CD8-positive, alpha-beta memory T cell (primary cell): ENCODE data around the gene ATRN. TPM values are rescaled to one million over a fixed set of nuclear protein-coding genes. Genes with fewer than 3 reads are reported as not detected.

Experiments used
- CTCF ChIA-PET: fragments of 350-600 bp; sonication (Branson Sonifier 250); formaldehyde crosslinking; loops from one replicate; lab custom pipeline; 2021; ENCODE audit warnings: antibody characterized with exemption; lab: Charles Lee
- POLR2A ChIA-PET: fragments of 350-600 bp; sonication (Branson Sonifier 250); formaldehyde crosslinking; loops from one replicate; lab custom pipeline; 2021; ENCODE audit warnings: antibody characterized with exemption; lab: Charles Lee
- DNase-seq, 5 donors: peaks; one replicate each; pipeline versions ENCODE4 v3.0.0 to v3.0.0-alpha.2; 2020 to 2022; ENCODE audit warnings: mixed read lengths in 1 of 5
- H3K27ac ChIP-seq: one replicate; pipeline ENCODE4 v1.7.0; 2013; ENCODE audit warnings: low read depth, mild to moderate bottlenecking, low read length, moderate library complexity
- H3K27me3 ChIP-seq: 2 replicates; pipeline ENCODE4 v1.7.0; 2013; ENCODE audit warnings: low read length, mild to moderate bottlenecking; ENCODE audit not compliant: insufficient read depth, poor library complexity, severe bottlenecking
- H3K36me3 ChIP-seq: 2 replicates; pipeline ENCODE4 v1.7.0; 2013; ENCODE audit warnings: mild to moderate bottlenecking, low read length, moderate library complexity; ENCODE audit not compliant: insufficient read depth
- H3K4me1 ChIP-seq: 2 replicates; pipeline ENCODE4 v1.7.0; 2013; ENCODE audit warnings: mild to moderate bottlenecking, low read length, moderate library complexity; ENCODE audit not compliant: insufficient read depth
- H3K4me3 ChIP-seq: 2 replicates; pipeline ENCODE4 v1.7.0; 2013; ENCODE audit warnings: mild to moderate bottlenecking, low read length
- H3K9me3 ChIP-seq: 2 replicates; pipeline ENCODE4 v1.7.0; 2013; ENCODE audit warnings: mild to moderate bottlenecking, low read length
- H3K27ac Mint-ChIP-seq, 8 donors: one replicate each; pipeline ENCODE4 v1.8.0; 2020 to 2021; ENCODE audit warnings: mixed read lengths in 8 of 8, mild to moderate bottlenecking in 6 of 8, inconsistent platforms in 3 of 8, moderate library complexity in 3 of 8
- H3K27me3 Mint-ChIP-seq, 2 donors: one replicate each; pipeline ENCODE4 v1.8.0; 2020 to 2021; ENCODE audit warnings: mixed read lengths in 2 of 2, mild to moderate bottlenecking in 1 of 2, moderate library complexity in 1 of 2
- H3K36me3 Mint-ChIP-seq, 3 donors: one replicate each; pipeline ENCODE4 v1.8.0; 2020 to 2021; ENCODE audit warnings: mixed read lengths in 3 of 3, inconsistent platforms in 1 of 3, mild to moderate bottlenecking in 1 of 3
- H3K4me1 Mint-ChIP-seq, 3 donors: one replicate each; pipeline ENCODE4 v1.8.0; 2020 to 2021; ENCODE audit warnings: mixed read lengths in 3 of 3, inconsistent platforms in 1 of 3, mild to moderate bottlenecking in 1 of 3
- H3K4me3 Mint-ChIP-seq, 7 donors: one replicate each; pipeline ENCODE4 v1.8.0; 2020 to 2021; ENCODE audit warnings: mixed read lengths in 7 of 7, mild to moderate bottlenecking in 6 of 7, moderate library complexity in 4 of 7, inconsistent platforms in 2 of 7
- H3K9me3 Mint-ChIP-seq, 5 donors: one replicate each; pipeline ENCODE4 v1.8.0; 2020 to 2022; ENCODE audit warnings: mixed read lengths in 5 of 5, mild to moderate bottlenecking in 3 of 5, moderate library complexity in 2 of 5, inconsistent platforms in 1 of 5
- polyA plus RNA-seq: library from polyadenylated mRNA; unstranded; fragments of 300-500 nt; fragmentation: Illumina TruSeq; gene quantifications from one replicate; pipeline ENCODE4 v1.2.3, GENCODE V29; 2021
- total RNA-seq, 2 experiments: library from RNA; stranded (reverse); gene quantifications; one replicate each; pipeline ENCODE4 v1.2.3, GENCODE V29; 2021

The ATRN gene
- total and polyA plus RNA-seq, 3 experiments from 2014 or later: 9.4 to 11.2 (median 10.8) TPM

GRCh38 chr20:3652676-3653596 lies 182.1 kb downstream of the ATRN start:
- no peaks in the 10 kb centered on the region for H3K27me3 ChIP-seq
- H3K4me3 Mint-ChIP-seq: peak overlapping the region in 1 of 7 donors; percentile 25
- H3K36me3 ChIP-seq: no peaks in the 10 kb centered on the region
- H3K9me3 Mint-ChIP-seq: peaks cover 2 to 8% (median 4%) of the 10 kb centered on the region in 5 donors
- peaks cover 4 to 11% (median 6%) of the 10 kb centered on the region in 3 donors for H3K4me1 Mint-ChIP-seq
- H3K9me3 ChIP-seq: no peaks in the 10 kb centered on the region
- H3K27me3 Mint-ChIP-seq: peaks cover 4 to 9% of the 10 kb centered on the region in 2 donors
- H3K27ac Mint-ChIP-seq: peak overlapping the region in 1 of 8 donors; percentile 26
- peaks cover 6 to 26% (median 7%) of the 10 kb centered on the region in 3 donors for H3K36me3 Mint-ChIP-seq
- no peak overlapping the region for H3K27ac ChIP-seq
- ChIA-PET CTCF (interaction anchor here (1.0 to 1.4 kb wide), 2 partner anchors 23 to 24 kb away, joined by 3 to 5 read pairs; no protein-coding TSS in a partner anchor), POLR2A (no interaction called here)
- no peaks in the 10 kb centered on the region for H3K4me1 ChIP-seq
- DNase-seq: no peak
- no peak overlapping the region for H3K4me3 ChIP-seq

GRCh38 chr20:3653921-3654320 lies 183.1 kb downstream of the ATRN start:
- POLR2A ChIA-PET: no interaction called here

GRCh38 chr20:3654326-3655130 lies 183.7 kb downstream of the ATRN start:
- H3K4me1 Mint-ChIP-seq: peaks cover 12 to 16% (median 13%) of the 10 kb centered on the region in 3 donors
- H3K36me3 ChIP-seq: no peaks in the 10 kb centered on the region
- H3K9me3 Mint-ChIP-seq: peaks cover 2 to 8% (median 4%) of the 10 kb centered on the region in 5 donors
- no peak overlapping the region for H3K4me3 ChIP-seq
- no peak overlapping the region for H3K27ac ChIP-seq
- ChIA-PET POLR2A (no interaction called here), CTCF (no interaction called here)
- no peak overlapping the region for H3K27ac Mint-ChIP-seq
- H3K27me3 Mint-ChIP-seq: peaks cover 14% of the 10 kb centered on the region in 2 donors
- DNase-seq: no peak
- H3K4me3 Mint-ChIP-seq: no peak overlapping the region
- peaks cover 0 to 12% (median 4%) of the 10 kb centered on the region in 3 donors for H3K36me3 Mint-ChIP-seq
- H3K9me3 ChIP-seq: no peaks in the 10 kb centered on the region
- H3K4me1 ChIP-seq: no peaks in the 10 kb centered on the region
- H3K27me3 ChIP-seq: peaks cover 5% of the 10 kb centered on the region

More at GRCh38 chr20:3653921-3654320, 183.1 kb downstream of the ATRN start:
- H3K4me1 ChIP-seq: no peaks in the 10 kb centered on the region
- Mint-ChIP-seq H3K27me3 (peaks cover 8 to 11% of the 10 kb centered on the region in 2 donors), H3K4me1 (peaks cover 8 to 14% (median 9%) of the 10 kb centered on the region in 3 donors), H3K36me3 (peaks cover under 1 to 17% (median 4%) of the 10 kb centered on the region in 3 donors), H3K27ac (no peak overlapping the region), H3K9me3 (peaks cover 2 to 8% (median 4%) of the 10 kb centered on the region in 5 donors), H3K4me3 (no peak overlapping the region)
- CTCF ChIA-PET: interaction anchor here (1.0 kb wide), 1 partner anchor 23 kb away, joined by 3 read pairs; no protein-coding TSS in a partner anchor
- H3K36me3 ChIP-seq: no peaks in the 10 kb centered on the region
- no peak overlapping the region for H3K27ac ChIP-seq
- H3K4me3 ChIP-seq: no peak overlapping the region
- no peaks in the 10 kb centered on the region for H3K9me3 ChIP-seq
- no peaks in the 10 kb centered on the region for H3K27me3 ChIP-seq
- no peak for DNase-seq

GRCh38 chr20:3655131-3655405 lies 184.2 kb downstream of the ATRN start:
- ChIA-PET CTCF (no interaction called here), POLR2A (no interaction called here)
- peaks cover 17 to 18% of the 10 kb centered on the region in 2 donors for H3K27me3 Mint-ChIP-seq
- Histone ChIP-seq H3K9me3 (no peaks in the 10 kb centered on the region), H3K27me3 (peaks cover 10% of the 10 kb centered on the region), H3K4me3 (no peak overlapping the region), H3K4me1 (no peaks in the 10 kb centered on the region), H3K36me3 (no peaks in the 10 kb centered on the region), H3K27ac (no peak overlapping the region)
- H3K4me3 Mint-ChIP-seq: no peak overlapping the region
- H3K4me1 Mint-ChIP-seq: peaks cover 12 to 16% (median 16%) of the 10 kb centered on the region in 3 donors
- no peak for DNase-seq
- H3K27ac Mint-ChIP-seq: no peak overlapping the region
- peaks cover 2 to 8% (median 4%) of the 10 kb centered on the region in 5 donors for H3K9me3 Mint-ChIP-seq
- peaks cover 0 to 7% (median 4%) of the 10 kb centered on the region in 3 donors for H3K36me3 Mint-ChIP-seq

GRCh38 chr20:3658019-3658715 lies 187.3 kb downstream of the ATRN start:
- Mint-ChIP-seq H3K36me3 (no peaks in the 10 kb centered on the region), H3K4me3 (no peak overlapping the region), H3K4me1 (peaks cover 10 to 21% (median 16%) of the 10 kb centered on the region in 3 donors), H3K27me3 (peaks cover 32 to 34% of the 10 kb centered on the region in 2 donors), H3K9me3 (peaks cover 2 to 6% (median 4%) of the 10 kb centered on the region in 5 donors), H3K27ac (no peak overlapping the region)
- POLR2A ChIA-PET: no interaction called here
- no peaks in the 10 kb centered on the region for H3K4me1 ChIP-seq
- peaks cover 27% of the 10 kb centered on the region for H3K27me3 ChIP-seq
- no peak overlapping the region for H3K27ac ChIP-seq
- no peak for DNase-seq
- H3K4me3 ChIP-seq: no peak overlapping the region
- H3K9me3 ChIP-seq: no peaks in the 10 kb centered on the region
- H3K36me3 ChIP-seq: no peaks in the 10 kb centered on the region
- CTCF ChIA-PET: interaction anchor here (2.5 kb wide), 1 partner anchor 19 kb away, joined by 6 read pairs; no protein-coding TSS in a partner anchor

- Histone ChIP-seq H3K36me3 (no peaks in the 10 kb centered on the region), H3K27me3 (peaks cover 29% of the 10 kb centered on the region), H3K9me3 (no peaks in the 10 kb centered on the region), H3K4me3 (no peak overlapping the region), H3K27ac (no peak overlapping the region), H3K4me1 (no peaks in the 10 kb centered on the region)
- no peak for DNase-seq
- POLR2A ChIA-PET: no interaction called here
- Mint-ChIP-seq H3K27me3 (peaks cover 37 to 38% of the 10 kb centered on the region in 2 donors), H3K4me3 (peak overlapping the region in 2 of 7 donors; percentile 7 to 32), H3K36me3 (no peaks in the 10 kb centered on the region), H3K4me1 (peaks cover 12 to 18% (median 12%) of the 10 kb centered on the region in 3 donors), H3K27ac (no peak overlapping the region), H3K9me3 (peaks cover 0 to 3% (median 2%) of the 10 kb centered on the region in 5 donors)
- CTCF ChIA-PET: interaction anchor here (2.5 kb wide), 1 partner anchor 18 kb away, joined by 6 read pairs; no protein-coding TSS in a partner anchor
Observed at GRCh38 chr20:3658716-3659491, 188.1 kb downstream of the ATRN start.
